ENCODE measurements around the gene TBX15. TPM values are rescaled to one million over a fixed set of nuclear protein-coding genes. Genes with fewer than 3 reads are reported as not detected.

The TBX15 gene
- total RNA-seq, 1 experiment from 2014 or later, result not detected

- no peak for DNase-seq (ENCODE audit: low spot score)
Observed at GRCh38 chr1:118894836-118895235, 93.3 kb downstream of the TBX15 start.

GRCh38 chr1:118890851-118891384 lies 97.2 kb downstream of the TBX15 start:
- DNase-seq (ENCODE audit: low spot score), result no peak

DNA sequence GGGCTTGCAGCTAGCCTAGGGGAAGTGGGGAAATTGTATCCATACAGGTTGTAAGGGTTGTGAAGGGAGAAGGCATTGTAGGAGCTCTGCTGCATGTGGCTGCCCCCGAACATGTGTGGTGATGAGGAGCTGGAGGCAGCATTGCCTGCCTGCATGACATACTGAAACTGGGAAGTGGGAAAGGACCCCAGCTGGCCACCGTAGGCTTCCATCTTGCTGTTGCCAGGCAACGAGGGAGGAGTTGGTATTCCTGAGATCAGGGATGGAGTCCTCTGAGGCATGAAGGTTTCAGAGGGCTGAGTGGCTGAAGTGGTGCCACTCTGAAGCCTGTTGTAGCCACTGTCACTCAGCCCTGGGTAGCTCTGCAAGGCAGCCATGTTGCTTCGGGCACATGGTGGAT lies 103.2 kb downstream of the TBX15 start:
- DNase-seq (ENCODE audit: low spot score), result no peak

DNA sequence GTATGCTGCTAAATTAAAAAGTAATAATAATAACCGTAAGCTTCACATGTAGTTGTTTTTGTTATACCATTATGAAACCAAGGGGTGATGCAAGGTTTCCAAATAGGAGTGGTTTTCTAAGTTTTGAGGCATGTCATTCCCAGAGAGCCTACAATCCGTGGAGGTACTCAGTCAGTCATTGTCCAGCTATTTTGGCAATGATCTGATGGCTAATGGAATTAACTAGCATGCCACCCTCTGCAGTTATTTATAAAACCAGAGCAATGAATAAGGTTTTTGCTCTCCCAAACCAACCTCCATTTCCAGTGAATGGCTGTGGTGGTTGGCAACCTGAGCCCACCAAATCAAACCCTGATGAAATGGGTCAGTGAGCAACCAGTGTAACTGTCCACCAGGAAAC lies 106.4 kb downstream of the TBX15 start:
- DNase-seq (ENCODE audit: low spot score), result no peak

- no peak for DNase-seq (ENCODE audit: low spot score)
Observed at GRCh38 chr1:118878661-118879060, 109.5 kb downstream of the TBX15 start.

GRCh38 chr1:118877668-118878396 lies 110.3 kb downstream of the TBX15 start:
- DNase-seq (ENCODE audit: low spot score), result no peak

DNA sequence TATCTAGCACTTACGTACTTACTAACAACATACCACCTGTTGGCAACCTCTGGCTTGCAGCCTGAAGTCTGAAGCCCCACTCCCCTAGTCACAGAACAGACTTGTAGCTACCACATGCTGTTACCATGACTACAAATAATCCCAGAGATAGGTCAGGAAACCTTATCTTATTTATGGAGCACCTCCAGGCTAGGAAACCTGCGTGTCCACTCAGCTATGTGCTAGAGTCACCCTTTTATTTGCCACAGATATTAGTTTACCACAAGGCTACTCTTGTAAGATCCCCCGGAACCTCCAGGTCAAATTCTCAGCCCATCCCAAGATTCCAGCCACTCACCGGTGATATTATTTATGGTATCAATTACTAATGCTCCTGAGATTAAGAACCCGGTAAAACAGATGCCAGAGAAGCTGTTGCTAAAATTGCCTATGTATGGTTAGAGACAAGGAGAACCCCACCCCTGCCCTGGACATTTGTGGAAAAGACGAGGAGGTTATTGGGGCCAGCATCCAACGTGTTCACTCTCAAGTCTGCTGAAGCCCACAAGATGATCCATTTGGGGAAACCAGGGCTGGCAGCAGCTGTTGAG lies 116.5 kb downstream of the TBX15 start:
- DNase-seq (ENCODE audit: low spot score), result no peak

- DNase-seq (ENCODE audit: low spot score), result no peak
Observed at GRCh38 chr1:118868387-118868786, 119.8 kb downstream of the TBX15 start.

GRCh38 chr1:118866330-118866729 lies 121.8 kb downstream of the TBX15 start:
- no peak for DNase-seq (ENCODE audit: low spot score)

- no peak for DNase-seq (ENCODE audit: low spot score)
Observed at GRCh38 chr1:118863688-118864087, 124.5 kb downstream of the TBX15 start.

GRCh38 chr1:118862755-118863154 lies 125.4 kb downstream of the TBX15 start:
- DNase-seq (ENCODE audit: low spot score), result no peak

DNA sequence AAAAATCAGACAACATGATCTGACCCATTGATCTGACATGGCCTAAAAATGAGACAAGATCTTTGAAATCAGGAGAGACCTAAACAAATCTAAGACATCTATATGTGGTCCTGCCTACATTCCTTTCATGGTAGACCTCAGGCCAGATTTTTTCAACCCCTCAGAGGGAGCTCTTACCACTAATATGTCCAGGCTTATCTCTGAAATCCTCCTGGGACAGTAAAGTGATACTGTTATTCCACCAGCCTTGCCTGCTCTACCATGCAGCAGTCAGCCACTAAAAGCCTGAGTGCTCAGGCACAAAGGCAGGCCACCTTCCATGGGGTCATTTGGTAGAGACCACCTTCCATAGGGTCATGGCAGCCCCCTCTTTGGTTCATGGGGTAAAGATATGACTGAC lies 126.9 kb downstream of the TBX15 start:
- DNase-seq (ENCODE audit: low spot score), result no peak

- DNase-seq (ENCODE audit: low spot score), result no peak
Observed at GRCh38 chr1:118859999-118860398, 128.1 kb downstream of the TBX15 start.

DNA sequence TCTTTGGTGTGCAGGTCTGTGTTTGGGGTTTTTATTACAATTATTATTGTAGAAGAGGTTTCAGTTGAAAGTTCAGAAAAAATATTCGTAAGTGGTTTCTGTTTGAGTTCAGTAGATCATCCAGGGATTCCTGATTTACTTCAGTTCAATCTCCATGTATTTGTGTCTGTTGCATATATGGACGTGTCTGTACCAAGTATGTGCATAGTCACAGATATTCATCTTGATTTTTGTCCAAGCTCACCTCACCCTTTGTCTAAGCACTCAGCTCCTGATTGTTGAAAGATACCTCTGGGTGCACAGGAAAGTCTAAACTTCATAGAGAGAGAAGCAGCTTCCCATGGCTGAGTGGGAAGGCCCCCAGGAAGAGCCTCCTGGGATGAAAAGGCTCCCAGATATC lies 141.7 kb downstream of the TBX15 start:
- no peak for DNase-seq (ENCODE audit: low spot score)

DNA sequence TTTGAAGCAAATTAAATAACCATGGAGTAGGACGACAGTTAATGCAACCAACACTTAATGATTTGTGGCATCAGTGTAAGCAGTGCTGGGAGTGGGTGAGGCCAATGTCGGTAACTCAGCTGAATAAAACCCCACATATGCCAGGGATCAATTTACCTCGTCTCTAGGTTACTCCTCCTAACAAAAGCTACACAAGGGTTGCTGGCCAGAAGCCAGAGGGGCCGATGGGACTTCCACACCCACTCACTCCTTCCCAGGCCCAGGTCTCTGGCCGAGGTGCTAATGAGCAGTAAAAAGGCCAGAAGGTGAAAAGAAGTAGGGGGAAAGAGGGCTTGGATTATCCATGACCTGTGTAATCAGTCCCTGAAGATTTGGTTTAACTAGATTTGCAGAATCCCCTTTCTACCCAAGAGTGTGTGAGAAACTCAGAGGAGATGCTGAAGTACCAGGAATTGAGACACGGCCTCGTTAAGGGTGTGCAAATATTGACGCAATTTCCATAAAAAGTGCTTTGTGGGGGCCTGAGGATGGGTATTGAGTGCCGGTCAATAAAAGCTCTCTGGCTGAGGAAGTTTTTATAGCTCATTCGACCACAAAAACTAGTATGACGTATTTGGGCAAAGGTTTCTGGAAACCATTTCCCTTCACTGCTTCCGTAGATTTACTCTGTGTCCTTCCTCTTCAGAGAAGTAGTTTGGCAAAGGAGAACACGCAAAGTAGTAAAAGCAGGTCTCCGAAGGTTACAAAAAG lies 145.5 kb downstream of the TBX15 start:
- DNase-seq (ENCODE audit: low spot score), result no peak

GRCh38 chr1:118841521-118841920 lies 146.6 kb downstream of the TBX15 start:
- no peak for DNase-seq (ENCODE audit: low spot score)

Other genes with a start within 250 kb of the TBX15 start
- gene WARS2, start 152.3 kb upstream of the TBX15 start, total RNA-seq (2014; rRNA removed; shearing (Covaris generic)), result 15.1 and 21.9 TPM in 2 replicates